ENCODE data around the gene UBE2I.

DNA sequence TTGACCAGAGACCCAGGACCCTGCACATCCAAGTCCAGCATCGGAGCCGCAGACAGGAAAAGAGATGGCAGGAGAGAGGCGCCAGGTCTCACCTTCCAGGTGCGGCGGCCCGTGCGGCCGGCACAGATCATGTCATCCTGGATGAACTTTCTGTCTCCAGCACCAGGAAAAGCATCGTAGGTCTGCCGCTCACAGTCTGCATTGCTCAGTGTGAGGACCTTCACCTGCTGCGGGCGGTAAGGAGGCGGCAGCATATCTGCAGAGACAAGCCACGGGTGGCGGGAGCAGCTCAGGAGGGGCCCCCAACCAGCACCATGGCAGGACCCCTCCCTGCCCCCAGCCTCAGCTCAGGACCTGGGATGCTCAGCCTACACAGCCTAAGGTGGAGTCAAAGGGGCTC, 35.6 kb upstream of the UBE2I start:
- TF ChIP-seq, protein P1, sequence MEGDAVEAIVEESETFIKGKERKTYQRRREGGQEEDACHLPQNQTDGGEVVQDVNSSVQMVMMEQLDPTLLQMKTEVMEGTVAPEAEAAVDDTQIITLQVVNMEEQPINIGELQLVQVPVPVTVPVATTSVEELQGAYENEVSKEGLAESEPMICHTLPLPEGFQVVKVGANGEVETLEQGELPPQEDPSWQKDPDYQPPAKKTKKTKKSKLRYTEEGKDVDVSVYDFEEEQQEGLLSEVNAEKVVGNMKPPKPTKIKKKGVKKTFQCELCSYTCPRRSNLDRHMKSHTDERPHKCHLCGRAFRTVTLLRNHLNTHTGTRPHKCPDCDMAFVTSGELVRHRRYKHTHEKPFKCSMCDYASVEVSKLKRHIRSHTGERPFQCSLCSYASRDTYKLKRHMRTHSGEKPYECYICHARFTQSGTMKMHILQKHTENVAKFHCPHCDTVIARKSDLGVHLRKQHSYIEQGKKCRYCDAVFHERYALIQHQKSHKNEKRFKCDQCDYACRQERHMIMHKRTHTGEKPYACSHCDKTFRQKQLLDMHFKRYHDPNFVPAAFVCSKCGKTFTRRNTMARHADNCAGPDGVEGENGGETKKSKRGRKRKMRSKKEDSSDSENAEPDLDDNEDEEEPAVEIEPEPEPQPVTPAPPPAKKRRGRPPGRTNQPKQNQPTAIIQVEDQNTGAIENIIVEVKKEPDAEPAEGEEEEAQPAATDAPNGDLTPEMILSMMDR (IDR thresholded peaks at IDR 0.05; ENCODE audit: insufficient read depth, low read depth, low read length), result no peak
- TF ChIP-seq EZH2 (IDR thresholded peaks at IDR 0.05; ENCODE audit: insufficient read depth, low read length), result no peak
